GM12878 (cell line): Measurements from ENCODE around the gene HMGXB3. TPM values are rescaled to one million over a fixed set of nuclear protein-coding genes. Genes with fewer than 3 reads are reported as not detected.

Experiments
- ATAC-seq: fragments of 200-7000 bp; cut with Tn5 transposase; 3 replicates; pipeline ENCODE4 v1.9.1; 2020; ENCODE audit warnings: mild to moderate bottlenecking, moderate library complexity
- BruUV-seq: library from RNA; stranded (reverse); fragments of 400-500 nt; replicated peaks from 2 replicates; lab custom pipeline; 2021; lab: Mats Ljungman, UMichigan
- CTCF ChIA-PET: fragments of 300-600 bp; sonication (Branson Sonifier 250); formaldehyde crosslinking; extraction: SDS; loops from one replicate; lab custom pipeline; 2021; ENCODE audit warnings: inconsistent platforms; lab: Yijun Ruan, JAX
- POLR2A ChIA-PET: fragments of 350-600 bp; formaldehyde crosslinking; extraction: SDS; loops from one replicate; lab custom pipeline; 2021; ENCODE audit warnings: inconsistent platforms; lab: Charles Lee
- RAD21 ChIA-PET: fragments of 300-600 bp; sonication (Branson Sonifier 250); formaldehyde crosslinking; loops from one replicate; lab custom pipeline; 2023; ENCODE audit warnings: antibody characterized with exemption; ENCODE audit not compliant: unreplicated experiment; lab: Charles Lee
- SMC1A ChIA-PET: fragments of 300-600 bp; sonication (Branson Sonifier 250); formaldehyde crosslinking; loops from one replicate; lab custom pipeline; 2023; ENCODE audit not compliant: unreplicated experiment, uncharacterized antibody; lab: Charles Lee
- DNase-seq: peaks from one replicate; pipeline ENCODE4 v3.0.0-alpha.2; 2011; ENCODE audit warnings: low read depth, low spot score
- FAIRE-seq: peaks from 3 replicates; lab custom pipeline; 2011; peaks lifted over from hg19 to GRCh38; lab: Jason Lieb, UNC
- H2AFZ ChIP-seq: 2 replicates; pipeline ENCODE4 v1.6.0; 2011; ENCODE audit warnings: low read depth, low read length, control low read depth; ENCODE audit not compliant: control insufficient read depth
- H3K27ac ChIP-seq: 2 replicates; pipeline ENCODE4 v1.5.1; 2011; ENCODE audit warnings: control low read depth; ENCODE audit not compliant: control insufficient read depth, insufficient read depth
- H3K27me3 ChIP-seq, 2 experiments: replicated peaks in 1 of 2; 2 replicates each; pipeline versions ENCODE4 v1.6.0 to v1.6.1; 2011; ENCODE audit warnings: low read length in 1 of 2; ENCODE audit not compliant: control insufficient read depth in 2 of 2, insufficient read depth in 2 of 2
- H3K36me3 ChIP-seq, 2 experiments: 2 replicates each; pipeline ENCODE4 v1.5.1; 2011; ENCODE audit warnings: low read length in 1 of 2; ENCODE audit not compliant: control insufficient read depth in 2 of 2, insufficient read depth in 2 of 2
- H3K4me1 ChIP-seq: 2 replicates; pipeline ENCODE4 v1.6.1; 2011; ENCODE audit warnings: mild to moderate bottlenecking, low read length, moderate library complexity, mixed read lengths; ENCODE audit not compliant: control insufficient read depth, insufficient read depth
- H3K4me2 ChIP-seq: 2 replicates; pipeline ENCODE4 v1.6.0; 2011; ENCODE audit warnings: control low read depth; ENCODE audit not compliant: control insufficient read depth, insufficient read depth
- H3K4me3 ChIP-seq: fragments of 200-600 bp; sonication (generic); 2 replicates; pipeline ENCODE4 v1.5.1; 2016
- H3K79me2 ChIP-seq: 2 replicates; pipeline ENCODE4 v1.6.0; 2011; ENCODE audit warnings: low read length; ENCODE audit not compliant: control insufficient read depth, insufficient read depth
- H3K9ac ChIP-seq: 2 replicates; pipeline ENCODE4 v1.8.0; 2011; ENCODE audit warnings: low read length, control low read depth, mixed read lengths; ENCODE audit not compliant: control insufficient read depth, insufficient read depth
- H3K9me3 ChIP-seq: replicated peaks from 3 replicates; pipeline ENCODE4 v1.5.1; 2011; ENCODE audit warnings: mild to moderate bottlenecking, low read length; ENCODE audit not compliant: control insufficient read depth, insufficient read depth
- H4K20me1 ChIP-seq: 2 replicates; pipeline ENCODE4 v1.6.0; 2011; ENCODE audit not compliant: control insufficient read depth, insufficient read depth
- ASH2L ChIP-seq: fragments of 300-600, 200-600 bp; sonication (generic); IDR thresholded peaks from 2 replicates; pipeline ENCODE4 v1.6.1; 2017; ENCODE audit warnings: low read depth, mild to moderate bottlenecking, borderline replicate concordance
- BRCA1 ChIP-seq: IDR thresholded peaks from 2 replicates; pipeline ENCODE4 v1.6.1; 2011; ENCODE audit warnings: low read depth, low read length, improper control_type of control experiment
- CHD4 ChIP-seq: fragments of 200-600 bp; sonication (generic); IDR thresholded peaks from 2 replicates; pipeline ENCODE4 v1.6.1; 2016; ENCODE audit warnings: mild to moderate bottlenecking
- IKZF1 ChIP-seq: fragments of 450-650 bp; conservative IDR thresholded peaks from 2 replicates; pipeline ENCODE4 v1.6.1; 2017; ENCODE audit warnings: antibody characterized with exemption, mild to moderate bottlenecking
- LARP7 ChIP-seq: fragments of 450-650 bp; IDR thresholded peaks from 2 replicates; pipeline ENCODE4 v1.6.1; 2017; ENCODE audit warnings: mild to moderate bottlenecking
- MTA3 ChIP-seq: IDR thresholded peaks from 2 replicates; pipeline ENCODE4 v1.6.1; 2012; ENCODE audit warnings: low read length, inconsistent platforms, borderline replicate concordance
- RELB ChIP-seq: fragments of 450-650 bp; IDR thresholded peaks from 2 replicates; pipeline ENCODE4 v1.6.1; 2017; ENCODE audit warnings: low read depth, mild to moderate bottlenecking, moderate library complexity
- SMAD1 ChIP-seq: fragments of 450-650 bp; IDR thresholded peaks from 2 replicates; pipeline ENCODE4 v1.6.1; 2018; ENCODE audit warnings: mild to moderate bottlenecking, low read depth; ENCODE audit not compliant: partially characterized antibody
- WGBS: methylation state at CpG from one replicate; pipeline ENCODE4 v1.1.6; 2016; ENCODE audit warnings: low lambda C conversion rate; ENCODE audit not compliant: insufficient replicate concordance, insufficient coverage; ENCODE audit errors: missing lambda C conversion rate; 5-methylcytosine and 5-hydroxymethylcytosine counted together
- in situ Hi-C: fragments of 300-500 bp; cut with MboI; formaldehyde crosslinking; loops from 9 replicates; pipeline ENCODE4 v1.14.3; 2018; ENCODE audit warnings: mixed read lengths
- intact Hi-C: fragments of 100-400 bp; cut with micrococcal nuclease; formaldehyde crosslinking; loops from one replicate; pipeline ENCODE4 v1.14.2; 2022; ENCODE audit not compliant: unreplicated experiment
- polyA plus RNA-seq, 11 experiments: library from polyadenylated mRNA; depleted of rRNA in 4 of 11; unstranded in 6 of 11; stranded (reverse) in 5 of 11; fragments of >200 nt; fragmentation: Nextera tagmentation in 4 of 11; fragmentation: Illumina TruSeq in 1 of 11; extraction: Ambion mirVana in 4 of 11; extraction: Trizol in 1 of 11; gene quantifications; 1 replicate in 1 of 11; 2 replicates in 10 of 11; pipeline versions ENCODE4 v1.2.1 to v1.2.3, GENCODE V29; 2011 to 2016; ENCODE audit warnings: inconsistent platforms in 2 of 11, missing spikeins in 2 of 11, low read depth in 1 of 11
- total RNA-seq, 4 experiments: library from RNA; depleted of rRNA in 3 of 4; stranded (reverse); fragments of >200 nt in 3 of 4; fragmentation: Illumina TruSeq in 1 of 4; extraction: Trizol in 1 of 4; gene quantifications; 2 replicates each; pipeline versions ENCODE4 v1.2.1 to v1.2.3, GENCODE V29; 2013 to 2021
- TF ChIP-seq, protein P1 (sequence below): fragments of 450-650 bp; IDR thresholded peaks from 2 replicates; pipeline ENCODE4 v1.6.1; 2017; ENCODE audit warnings: antibody characterized with exemption, mild to moderate bottlenecking, moderate library complexity
- TF ChIP-seq, protein P2 (sequence below): fragments of 450-650 bp; IDR thresholded peaks from 2 replicates; pipeline ENCODE4 v1.6.1; 2017; ENCODE audit warnings: mild to moderate bottlenecking

Gene HMGXB3
- total and polyA plus RNA-seq, 10 of the 15 experiments (the other 5 are each of a cell fraction or from before 2014, with no cell fraction given): 1.00 to 42.2 (median 28.1) TPM

DNA sequence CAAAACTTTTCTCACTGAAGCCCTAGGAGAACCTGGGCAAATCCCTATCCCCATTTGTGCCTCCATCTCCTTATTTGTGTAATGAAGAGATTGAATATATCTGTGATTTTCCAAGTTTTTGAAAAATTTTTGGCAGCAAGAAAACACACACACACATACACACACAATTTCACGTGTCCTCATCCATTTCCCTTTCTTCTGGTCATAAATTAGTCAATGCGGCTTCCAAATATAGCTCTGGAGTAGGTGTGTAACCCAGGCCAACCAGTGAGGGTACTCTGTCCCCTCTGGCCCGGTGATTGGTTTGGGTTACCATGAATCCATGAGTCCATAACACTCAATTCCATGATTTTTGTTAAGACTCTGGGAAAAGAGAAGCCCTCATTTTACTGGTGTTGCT is 73.1 kb downstream of the HMGXB3 start:
- no peak overlapping the region for H3K9ac ChIP-seq
- no peaks in the 10 kb centered on the region for H3K4me1 ChIP-seq
- no peaks in the 10 kb centered on the region for H3K79me2 ChIP-seq
- no peaks in the 10 kb centered on the region for H3K36me3 ChIP-seq
- H4K20me1 ChIP-seq: no peaks in the 10 kb centered on the region
- in situ Hi-C loops: no loop called here
- FAIRE-seq (no peak), ATAC-seq (no peak)
- no peak overlapping the region for H3K4me2 ChIP-seq
- no peaks in the 10 kb centered on the region for H3K9me3 ChIP-seq
- no peaks in the 10 kb centered on the region for H3K27me3 ChIP-seq
- ChIA-PET SMC1A (no interaction called here), POLR2A (interaction anchor here (0.6 to 1.0 kb wide), 3 partner anchors 106 to 1179 kb away, joined by 3 to 4 read pairs (median 4); partner anchors contain the start of gene GM2A), CTCF (interaction anchor here (0.9 to 2.6 kb wide), 3 partner anchors 8 to 51 kb away, joined by 3 to 12 read pairs (median 3); no protein-coding TSS in a partner anchor), RAD21 (no interaction called here)
- H3K27ac ChIP-seq: no peak overlapping the region
- H2AFZ ChIP-seq: no peak overlapping the region
- WGBS: 36% methylated on average over 3 of the region's 3 CpGs
- intact Hi-C loops: no loop called here
- BruUV-seq: no TSS peak
- no peak for TF ChIP-seq RELB
- TF ChIP-seq, protein P1, sequence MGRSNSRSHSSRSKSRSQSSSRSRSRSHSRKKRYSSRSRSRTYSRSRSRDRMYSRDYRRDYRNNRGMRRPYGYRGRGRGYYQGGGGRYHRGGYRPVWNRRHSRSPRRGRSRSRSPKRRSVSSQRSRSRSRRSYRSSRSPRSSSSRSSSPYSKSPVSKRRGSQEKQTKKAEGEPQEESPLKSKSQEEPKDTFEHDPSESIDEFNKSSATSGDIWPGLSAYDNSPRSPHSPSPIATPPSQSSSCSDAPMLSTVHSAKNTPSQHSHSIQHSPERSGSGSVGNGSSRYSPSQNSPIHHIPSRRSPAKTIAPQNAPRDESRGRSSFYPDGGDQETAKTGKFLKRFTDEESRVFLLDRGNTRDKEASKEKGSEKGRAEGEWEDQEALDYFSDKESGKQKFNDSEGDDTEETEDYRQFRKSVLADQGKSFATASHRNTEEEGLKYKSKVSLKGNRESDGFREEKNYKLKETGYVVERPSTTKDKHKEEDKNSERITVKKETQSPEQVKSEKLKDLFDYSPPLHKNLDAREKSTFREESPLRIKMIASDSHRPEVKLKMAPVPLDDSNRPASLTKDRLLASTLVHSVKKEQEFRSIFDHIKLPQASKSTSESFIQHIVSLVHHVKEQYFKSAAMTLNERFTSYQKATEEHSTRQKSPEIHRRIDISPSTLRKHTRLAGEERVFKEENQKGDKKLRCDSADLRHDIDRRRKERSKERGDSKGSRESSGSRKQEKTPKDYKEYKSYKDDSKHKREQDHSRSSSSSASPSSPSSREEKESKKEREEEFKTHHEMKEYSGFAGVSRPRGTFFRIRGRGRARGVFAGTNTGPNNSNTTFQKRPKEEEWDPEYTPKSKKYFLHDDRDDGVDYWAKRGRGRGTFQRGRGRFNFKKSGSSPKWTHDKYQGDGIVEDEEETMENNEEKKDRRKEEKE: no peak
- TF ChIP-seq LARP7: no peak
- TF ChIP-seq BRCA1: no peak
- TF ChIP-seq IKZF1: no peak
- TF ChIP-seq, protein P2, sequence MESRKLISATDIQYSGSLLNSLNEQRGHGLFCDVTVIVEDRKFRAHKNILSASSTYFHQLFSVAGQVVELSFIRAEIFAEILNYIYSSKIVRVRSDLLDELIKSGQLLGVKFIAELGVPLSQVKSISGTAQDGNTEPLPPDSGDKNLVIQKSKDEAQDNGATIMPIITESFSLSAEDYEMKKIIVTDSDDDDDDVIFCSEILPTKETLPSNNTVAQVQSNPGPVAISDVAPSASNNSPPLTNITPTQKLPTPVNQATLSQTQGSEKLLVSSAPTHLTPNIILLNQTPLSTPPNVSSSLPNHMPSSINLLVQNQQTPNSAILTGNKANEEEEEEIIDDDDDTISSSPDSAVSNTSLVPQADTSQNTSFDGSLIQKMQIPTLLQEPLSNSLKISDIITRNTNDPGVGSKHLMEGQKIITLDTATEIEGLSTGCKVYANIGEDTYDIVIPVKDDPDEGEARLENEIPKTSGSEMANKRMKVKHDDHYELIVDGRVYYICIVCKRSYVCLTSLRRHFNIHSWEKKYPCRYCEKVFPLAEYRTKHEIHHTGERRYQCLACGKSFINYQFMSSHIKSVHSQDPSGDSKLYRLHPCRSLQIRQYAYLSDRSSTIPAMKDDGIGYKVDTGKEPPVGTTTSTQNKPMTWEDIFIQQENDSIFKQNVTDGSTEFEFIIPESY: no peak
- TF ChIP-seq SMAD1: no peak
- no peak for TF ChIP-seq ASH2L
- TF ChIP-seq MTA3: no peak
- TF ChIP-seq CHD4: no peak
- TF ChIP-seq, all 136 proteins: peak for 0
- no peak overlapping the region for H3K4me3 ChIP-seq
- no peak for DNase-seq
